Endothelial cell of umbilical vein (primary cell): ENCODE data around the gene ZNF580. TPM values are rescaled to one million over a fixed set of nuclear protein-coding genes. Genes with fewer than 3 reads are reported as not detected.
A peak's percentile ranks its signal among the peaks of the same experiment; 100 is the strongest.

Experiments
- BruUV-seq: library from RNA; stranded (reverse); fragments of 400-500 nt; replicated peaks from 2 replicates; lab custom pipeline; 2021; lab: Mats Ljungman, UMichigan
- CTCF ChIA-PET: fragments of 300-600, 350-600 bp; sonication (Branson Sonifier 250); formaldehyde crosslinking; loops from one replicate; lab custom pipeline; 2021; ENCODE audit warnings: antibody characterized with exemption, inconsistent platforms; lab: Charles Lee
- POLR2A ChIA-PET: fragments of 300-600, 350-600 bp; sonication (Branson Sonifier 250); formaldehyde crosslinking; loops from one replicate; lab custom pipeline; 2021; ENCODE audit warnings: antibody characterized with exemption, inconsistent platforms; lab: Charles Lee
- DNase-seq: peaks from one replicate; pipeline ENCODE4 v3.0.0-alpha.2; 2011; ENCODE audit warnings: low read depth, low spot score
- FAIRE-seq: peaks from 2 replicates; lab custom pipeline; 2011; peaks lifted over from hg19 to GRCh38; lab: Jason Lieb, UNC
- H2AFZ ChIP-seq: 2 replicates; pipeline ENCODE4 v1.6.0; 2012; ENCODE audit warnings: low read depth, low read length, control low read depth, inconsistent platforms
- H3K27ac ChIP-seq: 2 replicates; pipeline ENCODE4 v1.5.1; 2011; ENCODE audit warnings: low read depth, mild to moderate bottlenecking, control low read depth, low read length, moderate library complexity; ENCODE audit not compliant: insufficient read depth
- H3K27me3 ChIP-seq, 2 experiments: 2 replicates each; pipeline versions ENCODE4 v1.6.0 to v1.6.1; 2011; ENCODE audit warnings: low read length in 2 of 2, mixed read lengths in 1 of 2; ENCODE audit not compliant: control insufficient read depth in 2 of 2, insufficient read depth in 2 of 2
- H3K36me3 ChIP-seq, 2 experiments: 2 replicates in 1 of 2; 3 replicates in 1 of 2; pipeline ENCODE4 v1.5.1; 2011; ENCODE audit warnings: low read length in 2 of 2, mild to moderate bottlenecking in 1 of 2, moderate library complexity in 1 of 2; ENCODE audit not compliant: control insufficient read depth in 2 of 2, insufficient read depth in 2 of 2; ENCODE audit errors: extremely low read depth in 1 of 2
- H3K4me1 ChIP-seq: 3 replicates; pipeline ENCODE4 v1.5.1; 2011; ENCODE audit warnings: mild to moderate bottlenecking, low read length; ENCODE audit not compliant: control insufficient read depth, insufficient read depth; ENCODE audit errors: extremely low read depth
- H3K4me2 ChIP-seq: 2 replicates; pipeline ENCODE4 v1.6.1; 2011; ENCODE audit warnings: low read length, control low read depth, mixed read lengths; ENCODE audit not compliant: insufficient read depth
- H3K4me3 ChIP-seq, 3 experiments: fragments of 200-600 bp in 1 of 3; sonication (generic), shearing (Covaris generic) in 1 of 3; replicated peaks in 1 of 3; 2 replicates each; pipeline ENCODE4 v1.5.1; 2011 to 2016; ENCODE audit warnings: control low read depth in 3 of 3, low read length in 3 of 3, mild to moderate bottlenecking in 2 of 3, inconsistent platforms in 1 of 3, low read depth in 1 of 3, moderate library complexity in 1 of 3; ENCODE audit not compliant: insufficient read depth in 1 of 3
- H3K79me2 ChIP-seq: 2 replicates; pipeline ENCODE4 v1.6.0; 2012; ENCODE audit warnings: low read length, inconsistent platforms; ENCODE audit not compliant: control insufficient read depth, insufficient read depth
- H3K9ac ChIP-seq: replicated peaks from 2 replicates; pipeline ENCODE3; 2011; ENCODE audit warnings: low read length, control low read depth; ENCODE audit not compliant: insufficient read depth; ENCODE audit errors: extremely low read depth
- H3K9me1 ChIP-seq: replicated peaks from 3 replicates; pipeline ENCODE4 v1.6.0; 2011; ENCODE audit warnings: mild to moderate bottlenecking, low read length; ENCODE audit not compliant: control insufficient read depth, insufficient read depth; ENCODE audit errors: extremely low read depth
- H3K9me3 ChIP-seq: replicated peaks from 2 replicates; pipeline ENCODE4 v1.5.1; 2012; ENCODE audit warnings: low read length, inconsistent platforms; ENCODE audit not compliant: control insufficient read depth, insufficient read depth
- H4K20me1 ChIP-seq: replicated peaks from 2 replicates; pipeline ENCODE3; 2011; ENCODE audit warnings: mild to moderate bottlenecking, low read length; ENCODE audit not compliant: control insufficient read depth, insufficient read depth; ENCODE audit errors: extremely low read depth
- EZH2 ChIP-seq: IDR thresholded peaks from 2 replicates; pipeline ENCODE4 v1.6.1; 2012; ENCODE audit warnings: borderline replicate concordance, low read depth, mild to moderate bottlenecking, moderate library complexity, low read length, inconsistent platforms; ENCODE audit not compliant: severe bottlenecking
- FOS ChIP-seq: IDR thresholded peaks from 2 replicates; pipeline ENCODE4 v1.6.1; 2011; ENCODE audit warnings: mild to moderate bottlenecking, low read length, moderate library complexity, borderline replicate concordance; ENCODE audit not compliant: insufficient read depth
- POLR2AphosphoS5 ChIP-seq: IDR thresholded peaks from 2 replicates; pipeline ENCODE4 v1.6.1; 2012; ENCODE audit warnings: low read depth, mild to moderate bottlenecking, control low read depth, low read length, moderate library complexity; ENCODE audit not compliant: insufficient read depth
- dilution Hi-C: fragments of 300-500 bp; cut with MboI; formaldehyde crosslinking; loops from one replicate; pipeline ENCODE4 v1.15.0; 2019; ENCODE audit warnings: low sequenced_read_pairs; ENCODE audit not compliant: extremely low pct_ligation_motif_present
- intact Hi-C: fragments of 100-400 bp; cut with micrococcal nuclease; formaldehyde crosslinking; loops from one replicate; pipeline ENCODE4 v1.10.0; 2022
- polyA plus RNA-seq, 4 experiments: library from polyadenylated mRNA; depleted of rRNA in 3 of 4; stranded (reverse) in 3 of 4; unstranded in 1 of 4; fragments of >200 nt; gene quantifications; 2 replicates each; pipeline versions ENCODE4 v1.2.1 to v1.2.3, GENCODE V29; 2011 to 2012; ENCODE audit warnings: missing spikeins in 1 of 4
- total RNA-seq: library from RNA; stranded (reverse); gene quantifications from 2 replicates; pipeline ENCODE4 v1.2.3, GENCODE V29; 2021
- TF ChIP-seq, protein P1 (sequence below): IDR thresholded peaks from 2 replicates; pipeline ENCODE4 v1.6.1; 2011; ENCODE audit not compliant: insufficient read depth, insufficient read length

ZNF580 gene
- total and polyA plus RNA-seq, 2 donors (not counting 3 experiments of a cell fraction or from before 2014, with no cell fraction given) = 13.7 to 41.1 TPM

DNA sequence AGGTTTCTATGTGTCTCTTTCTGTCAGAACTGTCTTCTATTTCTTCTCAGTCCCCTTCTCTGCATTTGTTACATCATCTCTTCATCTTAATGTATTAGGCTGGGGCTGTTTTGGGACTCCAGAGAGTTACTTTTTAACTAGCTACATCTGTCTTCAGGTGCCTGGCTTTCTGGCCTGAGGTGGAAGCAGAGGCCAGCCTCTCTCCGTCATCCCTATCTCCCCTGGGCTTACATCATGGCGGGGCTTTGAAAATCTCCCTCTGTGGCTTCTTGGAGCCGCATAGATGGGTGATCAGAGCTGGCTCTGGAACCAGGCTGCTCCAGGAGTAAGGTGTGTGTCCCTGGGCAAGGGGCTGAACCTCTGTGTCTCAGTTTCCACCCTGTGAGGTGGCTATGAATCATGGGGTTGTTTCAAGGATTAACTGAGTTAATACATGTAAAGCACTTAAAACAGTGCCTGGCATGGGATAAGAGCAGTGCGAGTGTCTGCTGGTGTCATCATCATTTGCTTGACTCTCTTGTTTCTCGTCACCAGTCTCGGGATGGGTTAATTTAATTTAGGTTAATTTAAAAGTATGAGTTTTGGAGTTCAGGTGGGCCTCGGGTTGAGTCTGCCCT lies 36.2 kb downstream of the ZNF580 start:
- BruUV-seq = no TSS peak
- dilution Hi-C loops = no loop called here
- Histone ChIP-seq H2AFZ (no peak overlapping the region), H3K9me1 (no peaks in the 10 kb centered on the region), H3K4me2 (peak overlapping the region; percentile 91), H3K4me1 (peaks cover 44% of the 10 kb centered on the region), H3K27ac (peak overlapping the region; percentile 47), H3K36me3 (peaks cover 13 to 21% of the 10 kb centered on the region in 2 experiments), H3K9me3 (no peaks in the 10 kb centered on the region), H3K9ac (no peak overlapping the region), H3K79me2 (peaks cover 80% of the 10 kb centered on the region), H3K4me3 (peak overlapping the region in 1 of 3 experiments; percentile 38), H4K20me1 (peaks cover 5% of the 10 kb centered on the region), H3K27me3 (no peaks in the 10 kb centered on the region)
- CTCF ChIA-PET = interaction anchor here (0.8 to 1.3 kb wide), 4 partner anchors 20 to 132 kb away, joined by 3 to 4 read pairs (median 3); no protein-coding TSS in a partner anchor
- POLR2A ChIA-PET = no interaction called here
- intact Hi-C loops = no loop called here
- FAIRE-seq = no peak
- no peak for TF ChIP-seq POLR2AphosphoS5
- TF ChIP-seq, protein P1, sequence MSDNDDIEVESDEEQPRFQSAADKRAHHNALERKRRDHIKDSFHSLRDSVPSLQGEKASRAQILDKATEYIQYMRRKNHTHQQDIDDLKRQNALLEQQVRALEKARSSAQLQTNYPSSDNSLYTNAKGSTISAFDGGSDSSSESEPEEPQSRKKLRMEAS = no peak
- no peak for TF ChIP-seq EZH2
- no peak for DNase-seq

DNA sequence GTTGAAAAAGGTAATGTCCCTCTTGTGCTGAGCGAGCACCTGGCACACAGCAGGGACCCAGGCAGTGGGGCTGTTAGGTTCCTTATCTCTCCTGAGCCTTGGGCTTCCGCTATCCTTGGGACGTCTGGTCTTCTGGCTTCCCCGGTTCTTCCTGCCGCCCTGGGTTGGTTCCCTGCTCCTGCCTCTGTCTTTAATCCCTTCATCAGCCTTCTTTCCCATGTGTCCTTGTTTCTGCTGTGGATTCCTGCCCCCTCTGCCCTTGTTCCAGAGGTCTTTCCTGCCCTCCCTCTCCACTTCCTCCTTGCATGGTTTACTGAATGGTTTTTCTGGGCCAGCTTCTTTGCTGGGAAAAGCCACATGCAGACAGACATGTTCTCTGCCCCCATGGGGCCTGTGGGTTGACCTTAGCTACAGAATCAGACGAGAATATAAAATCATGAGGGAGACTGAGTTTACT lies 36.8 kb downstream of the ZNF580 start:
- peak; percentile 67 for DNase-seq
- dilution Hi-C loops (no loop called here), intact Hi-C loops (no loop called here)
- peaks cover 79% of the 10 kb centered on the region for H3K79me2 ChIP-seq
- H4K20me1 ChIP-seq = no peaks in the 10 kb centered on the region
- FAIRE-seq = peak; percentile 94
- no peak overlapping the region for H2AFZ ChIP-seq
- H3K36me3 ChIP-seq = peaks cover 11 to 21% of the 10 kb centered on the region in 2 experiments
- no TSS peak for BruUV-seq
- H3K27me3 ChIP-seq = no peaks in the 10 kb centered on the region
- peak overlapping the region; percentile 91 for H3K4me2 ChIP-seq
- ChIA-PET POLR2A (no interaction called here), CTCF (interaction anchor here (1.3 kb wide), 1 partner anchor 20 kb away, joined by 3 read pairs; no protein-coding TSS in a partner anchor)
- no peaks in the 10 kb centered on the region for H3K9me1 ChIP-seq
- peak overlapping the region in 1 of 3 experiments; percentile 38 for H3K4me3 ChIP-seq
- peaks cover 40% of the 10 kb centered on the region for H3K4me1 ChIP-seq
- H3K9me3 ChIP-seq = no peaks in the 10 kb centered on the region
- peak overlapping the region; percentile 47 for H3K27ac ChIP-seq
- peak overlapping the region; percentile 25 for H3K9ac ChIP-seq
- TF ChIP-seq FOS (no peak), POLR2AphosphoS5 (peak; percentile 16)
